PFSK-1 (cell line): ENCODE results near the gene S100A7A.

Experiments used
- POLR2AphosphoS5 ChIP-seq: IDR thresholded peaks from 2 replicates; pipeline ENCODE4 v1.6.1; 2012; ENCODE audit warnings: low read depth, mild to moderate bottlenecking, control low read depth, low read length, moderate library complexity
- SIN3A ChIP-seq: IDR thresholded peaks from 2 replicates; pipeline ENCODE4 v1.6.1; 2012; ENCODE audit warnings: mild to moderate bottlenecking, low read length, moderate library complexity, borderline replicate concordance; ENCODE audit not compliant: insufficient read depth

DNA sequence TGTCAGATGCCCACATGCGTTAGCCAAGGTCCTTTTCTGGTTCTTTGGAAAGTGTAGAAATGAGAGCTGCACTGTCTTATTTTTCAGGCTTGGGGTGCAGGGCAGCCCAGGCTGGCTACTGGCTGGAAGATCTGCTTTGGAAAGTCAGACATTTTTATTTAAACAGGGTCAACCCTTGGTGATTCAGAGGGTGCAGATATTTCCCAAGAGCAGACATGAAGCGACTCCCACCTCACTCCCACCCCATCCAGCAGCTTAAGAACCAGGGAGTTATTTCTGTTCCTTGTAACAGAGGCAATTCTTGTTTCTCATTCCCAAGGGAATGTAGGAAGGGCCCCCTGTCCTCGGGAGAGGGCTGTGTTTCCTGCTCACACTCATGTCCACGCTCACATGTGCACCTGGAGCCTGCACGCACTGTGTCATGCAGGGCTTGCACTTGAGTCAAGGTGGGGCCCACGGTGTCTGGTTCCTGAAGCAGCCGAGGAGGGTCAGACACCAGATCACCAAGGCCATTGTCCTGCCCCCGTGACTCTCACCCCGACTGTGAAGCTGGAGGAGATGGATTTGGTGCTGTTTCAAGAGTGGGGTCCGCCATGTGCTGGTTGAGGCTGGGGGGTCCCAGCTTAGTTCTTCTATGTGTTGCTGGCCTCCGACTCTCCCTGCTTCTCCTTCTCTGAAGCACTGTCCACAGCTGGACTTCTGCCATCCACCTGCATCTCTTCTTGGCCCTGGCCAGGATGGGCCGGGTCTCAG lies 992 bp downstream of the S100A7A start:
- TF ChIP-seq SIN3A (no peak), POLR2AphosphoS5 (no peak)
